ENCODE data around the gene KRT80. TPM values are rescaled to one million over a fixed set of nuclear protein-coding genes. Genes with fewer than 3 reads are reported as not detected.

Gene KRT80
- total and polyA plus RNA-seq, 2 of the 13 experiments (the other 11 are each of a cell fraction or from before 2014, with no cell fraction given) = 0.27 to 0.53 TPM

DNA sequence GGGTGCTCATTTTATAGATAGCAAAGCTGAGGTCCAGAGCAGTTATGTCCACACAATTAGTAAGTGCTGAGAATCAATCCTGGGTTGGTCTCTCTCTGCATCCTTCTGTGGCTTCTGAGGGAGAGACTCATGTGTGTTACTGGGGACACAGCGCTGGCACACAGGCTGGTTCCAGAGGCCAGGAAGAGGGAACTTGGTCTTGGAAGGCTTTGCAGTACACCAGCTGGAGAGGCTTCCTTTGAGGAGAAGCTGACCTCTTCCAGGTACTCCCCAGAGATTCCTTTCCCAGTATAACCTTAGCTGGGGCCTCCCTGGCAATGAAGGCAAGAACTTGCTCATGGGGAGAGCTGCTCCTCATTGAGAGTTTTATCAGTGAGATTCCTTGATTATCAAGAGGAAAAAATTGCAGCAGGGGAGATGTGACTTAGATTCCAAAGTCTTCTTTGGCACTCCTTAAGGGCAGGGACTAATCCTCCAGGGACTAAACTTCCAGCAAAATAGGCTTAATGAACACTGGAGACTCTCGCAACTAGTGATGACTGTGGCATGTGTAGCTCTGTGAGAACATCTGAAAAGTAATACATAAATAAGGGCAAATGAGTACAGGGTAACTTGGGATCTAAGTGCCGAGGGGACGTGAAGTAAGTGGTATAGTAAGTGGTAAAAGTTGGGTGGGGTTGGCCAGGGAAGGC lies 13.9 kb upstream of the KRT80 start (continued):
- no peak for TF ChIP-seq TFAP4 (IDR thresholded peaks at IDR 0.05; ENCODE audit: borderline replicate concordance, low read depth)
- TF ChIP-seq NAIF1 (CRISPR knock-in tag; IDR thresholded peaks at IDR 0.05; ENCODE audit: borderline replicate concordance) = no peak
- TF ChIP-seq ZNF333 (CRISPR knock-in tag; IDR thresholded peaks at IDR 0.05; ENCODE audit: borderline replicate concordance) = no peak

DNA sequence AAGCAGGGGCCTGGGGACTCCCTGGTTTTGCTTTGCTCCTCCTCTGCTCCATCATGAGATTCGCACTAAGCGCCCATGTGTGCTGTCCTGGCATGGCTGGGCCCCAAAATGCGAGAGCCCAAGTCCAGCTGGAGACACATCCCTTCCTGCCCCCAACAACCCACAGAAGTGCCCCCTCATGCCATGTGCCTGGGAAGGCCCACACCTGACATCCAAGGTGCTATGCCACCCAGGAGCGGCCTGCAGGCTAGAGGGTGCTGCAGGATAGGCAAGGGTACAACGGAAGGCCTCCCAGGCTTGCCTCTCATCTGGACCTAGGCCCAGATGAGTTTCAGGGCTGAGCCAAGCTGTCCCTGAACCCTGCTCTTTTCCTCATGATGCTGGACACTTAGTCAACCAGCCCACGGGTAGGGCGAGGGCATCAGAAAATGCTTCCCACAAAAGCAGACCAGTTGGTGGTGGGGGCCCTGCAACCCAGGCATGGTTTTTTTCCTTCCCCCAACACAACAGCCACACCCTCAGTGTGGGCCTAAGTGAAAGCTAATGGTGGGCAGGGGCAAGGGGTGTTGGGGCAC lies 13.2 kb upstream of the KRT80 start:
- TF ChIP-seq ZNF768 (CRISPR knock-in tag; IDR thresholded peaks at IDR 0.05) (no peak), ZNF30 (CRISPR knock-in tag; IDR thresholded peaks at IDR 0.05) (no peak), ZNF790 (CRISPR knock-in tag; IDR thresholded peaks at IDR 0.05; ENCODE audit: borderline replicate concordance) (no peak), JUN (CRISPR knock-in tag; IDR thresholded peaks at IDR 0.05) (no peak), SRSF1 (optimal IDR thresholded peaks at IDR 0.05; ENCODE audit: low read depth, low read length) (no peak), MIER2 (CRISPR knock-in tag; IDR thresholded peaks at IDR 0.05) (no peak)
- Histone ChIP-seq H4K20me1 (ENCODE audit: insufficient read depth, low read length) (0 out of 2 replicates have a peak, but pooled peaks cover 2% of the 10 kb centered on the region), H3K27me3 (ENCODE audit: control insufficient read depth in 1 of 2, insufficient read depth in 2 of 2, low read length in 2 of 2) (peaks cover 17 to 74% of the 10 kb centered on the region in 2 experiments), H3K36me3 (replicated peaks in 1 of 2; ENCODE audit: control insufficient read depth in 1 of 2, insufficient read depth in 2 of 2, low read length in 2 of 2) (no peaks in the 10 kb centered on the region), H3K9me3 (ENCODE audit: low read length) (no peaks in the 10 kb centered on the region), H3K4me1 (ENCODE audit: insufficient read depth, low read length) (peaks cover 12% of the 10 kb centered on the region; the same call in 1 of the 2 replicates), H3K9ac (ENCODE audit: insufficient read depth, low read depth, low read length) (no peak overlapping the region), H3K79me2 (ENCODE audit: insufficient read depth, low read length) (no peaks in the 10 kb centered on the region), H3K4me2 (ENCODE audit: low read depth, low read length) (no peak overlapping the region), H2AFZ (ENCODE audit: low read length) (no peak overlapping the region), H3K4me3 (replicated peaks in 1 of 3; ENCODE audit: insufficient read depth in 1 of 3, low read depth in 2 of 3, low read length in 3 of 3) (no peak overlapping the region), H3K27ac (ENCODE audit: extremely low read length, insufficient read depth, low read length) (no peak overlapping the region)
- in situ Hi-C loops (cut with HindIII; ENCODE audit: extremely low pct_ligation_motif_present, low pct_unique_long_range_greater_than_20kb) = loop anchor here (5.0 kb wide), 1 partner anchor 38 kb away; no protein-coding TSS in a partner anchor
- no peak for ATAC-seq
- ChIA-PET POLR2A (no interaction called here), CTCF (ENCODE audit: low intra/inter-chr PET ratio, low total read pairs) (no interaction called here)
- FAIRE-seq = no peak
- 33% methylated on average over 2 of the region's 7 CpGs for WGBS (ENCODE audit: low lambda C conversion rate)
- DNase-seq (ENCODE audit: low spot score) = no peak
- intact Hi-C loops (cut with micrococcal nuclease; ENCODE audit: unreplicated experiment) = no loop called here
- no TSS peak for BruUV-seq (replicated peaks)
